ENCODE data around the gene IL18R1. TPM values are rescaled to one million over a fixed set of nuclear protein-coding genes. Genes with fewer than 3 reads are reported as not detected.
"Not testable (repeated sequence)": the region's sequence is repeated elsewhere in the genome, so short reads cannot be mapped to it uniquely, and the experiment has no call there.

The IL18R1 gene
- polyA plus RNA-seq, 1 donor (not counting 4 experiments of a cell fraction or from before 2014, with no cell fraction given), result 1.7 TPM

DNA sequence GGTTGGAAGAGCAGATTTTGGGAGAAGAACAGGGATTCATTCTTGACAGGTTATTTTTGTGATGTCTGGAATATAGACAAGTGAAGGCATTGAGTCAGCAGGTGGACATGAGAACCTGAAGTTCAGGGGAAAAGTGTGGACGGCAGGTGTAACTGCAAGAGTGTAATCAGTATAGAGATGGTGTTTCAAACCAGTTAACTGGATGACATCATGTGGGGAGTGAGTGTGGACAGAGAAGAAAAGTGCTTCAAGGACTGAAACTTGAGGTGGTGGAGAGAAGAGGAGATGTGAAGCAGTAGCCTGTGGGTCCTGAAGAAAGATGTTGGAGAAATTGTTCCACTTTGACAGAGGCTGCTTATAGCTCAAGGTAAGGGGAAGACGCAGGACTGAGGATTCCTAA is 37.2 kb upstream of the IL18R1 start:
- no peaks in the 10 kb centered on the region for H3K9me3 ChIP-seq (ENCODE audit: control insufficient read depth, low read depth, low read length)
- H3K4me2 ChIP-seq (ENCODE audit: control insufficient read depth, extremely low read depth, insufficient read depth, low read depth, low read length), result no peak overlapping the region
- no peaks in the 10 kb centered on the region for H3K36me3 ChIP-seq (ENCODE audit: control insufficient read depth in 2 of 2, extremely low read depth in 1 of 2, insufficient read depth in 2 of 2, low read length in 2 of 2)
- H3K79me2 ChIP-seq (ENCODE audit: control insufficient read depth, insufficient read depth, low read length), result no peaks in the 10 kb centered on the region
- DNase-seq (ENCODE audit: low read depth, low spot score), result no peak
- no peaks in the 10 kb centered on the region for H4K20me1 ChIP-seq (ENCODE audit: control insufficient read depth, extremely low read depth, insufficient read depth, low read length)
- H3K9me1 ChIP-seq (ENCODE audit: control insufficient read depth, extremely low read depth, insufficient read depth, low read length), result no peaks in the 10 kb centered on the region
- H3K9ac ChIP-seq (ENCODE audit: control insufficient read depth, extremely low read depth, insufficient read depth, low read length), result no peak overlapping the region
- H3K4me3 ChIP-seq (ENCODE audit: control insufficient read depth in 2 of 3, extremely low read depth in 1 of 3, insufficient read depth in 2 of 3, low read depth in 1 of 3, low read length in 3 of 3), result no peak overlapping the region
- H2AFZ ChIP-seq (ENCODE audit: control insufficient read depth, low read length), result no peak overlapping the region
- H3K27ac ChIP-seq (ENCODE audit: control insufficient read depth, insufficient read depth, low read length), result no peak overlapping the region
- no peak for TF ChIP-seq EZH2 (IDR thresholded peaks at IDR 0.05; ENCODE audit: low read length)
- TF ChIP-seq, protein P1, sequence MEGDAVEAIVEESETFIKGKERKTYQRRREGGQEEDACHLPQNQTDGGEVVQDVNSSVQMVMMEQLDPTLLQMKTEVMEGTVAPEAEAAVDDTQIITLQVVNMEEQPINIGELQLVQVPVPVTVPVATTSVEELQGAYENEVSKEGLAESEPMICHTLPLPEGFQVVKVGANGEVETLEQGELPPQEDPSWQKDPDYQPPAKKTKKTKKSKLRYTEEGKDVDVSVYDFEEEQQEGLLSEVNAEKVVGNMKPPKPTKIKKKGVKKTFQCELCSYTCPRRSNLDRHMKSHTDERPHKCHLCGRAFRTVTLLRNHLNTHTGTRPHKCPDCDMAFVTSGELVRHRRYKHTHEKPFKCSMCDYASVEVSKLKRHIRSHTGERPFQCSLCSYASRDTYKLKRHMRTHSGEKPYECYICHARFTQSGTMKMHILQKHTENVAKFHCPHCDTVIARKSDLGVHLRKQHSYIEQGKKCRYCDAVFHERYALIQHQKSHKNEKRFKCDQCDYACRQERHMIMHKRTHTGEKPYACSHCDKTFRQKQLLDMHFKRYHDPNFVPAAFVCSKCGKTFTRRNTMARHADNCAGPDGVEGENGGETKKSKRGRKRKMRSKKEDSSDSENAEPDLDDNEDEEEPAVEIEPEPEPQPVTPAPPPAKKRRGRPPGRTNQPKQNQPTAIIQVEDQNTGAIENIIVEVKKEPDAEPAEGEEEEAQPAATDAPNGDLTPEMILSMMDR (optimal IDR thresholded peaks at IDR 0.05 in 1 of 3, IDR thresholded peaks at IDR 0.05 in 1 of 3, conservative IDR thresholded peaks at IDR 0.05 in 1 of 3; ENCODE audit: extremely low read depth in 1 of 3, insufficient read depth in 2 of 3, low read length in 3 of 3), result no peak
- peaks cover 40% of the 10 kb centered on the region for H3K4me1 ChIP-seq (ENCODE audit: control insufficient read depth, extremely low read depth, insufficient read depth, low read length)
- no peaks in the 10 kb centered on the region for H3K27me3 ChIP-seq (ENCODE audit: control insufficient read depth, extremely low read depth, insufficient read depth, low read length)
- peak; percentile 32 for FAIRE-seq
- dilution Hi-C loops (cut with MboI; ENCODE audit: extremely low pct_ligation_motif_present, low sequenced_read_pairs), result no loop called here

DNA sequence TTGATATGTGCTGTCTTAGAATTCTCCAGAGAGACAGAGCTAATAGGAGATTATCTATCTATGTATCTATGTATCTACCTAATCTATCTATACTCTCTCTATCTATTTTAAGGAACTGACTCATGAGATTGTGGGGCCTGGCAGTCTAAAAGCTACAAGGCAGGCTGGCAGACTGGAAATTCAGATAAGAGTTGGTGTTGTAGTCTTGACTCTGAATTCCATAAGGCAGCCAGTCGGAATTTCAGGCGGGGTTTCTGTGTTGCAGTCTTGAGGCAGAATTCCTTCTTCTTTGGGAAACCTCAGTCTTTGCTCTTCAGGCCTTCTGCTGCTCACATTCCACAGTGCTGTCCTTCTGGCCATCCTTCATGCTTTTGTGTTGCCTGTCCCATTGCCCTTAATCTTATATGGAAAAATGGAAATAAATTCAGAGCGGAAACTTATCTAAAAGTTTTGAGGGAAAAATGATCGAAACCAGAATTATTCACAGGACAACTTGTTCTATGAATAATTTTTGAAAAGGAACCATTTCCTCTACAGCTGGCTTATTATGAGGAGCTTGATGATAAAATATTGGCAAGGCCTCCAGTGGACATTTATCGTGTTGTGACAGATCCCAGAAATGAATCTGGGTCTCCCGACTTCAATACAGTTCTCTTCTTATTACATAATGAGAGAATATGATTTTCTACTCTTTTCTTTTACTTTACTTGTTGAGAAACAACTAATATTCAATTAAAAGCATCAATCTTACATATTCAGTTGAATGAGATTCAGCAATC is 33.5 kb upstream of the IL18R1 start:
- H3K9me1 ChIP-seq (ENCODE audit: control insufficient read depth, extremely low read depth, insufficient read depth, low read length), result no peaks in the 10 kb centered on the region
- no peaks in the 10 kb centered on the region for H3K27me3 ChIP-seq (ENCODE audit: control insufficient read depth, extremely low read depth, insufficient read depth, low read length)
- dilution Hi-C loops (cut with MboI; ENCODE audit: extremely low pct_ligation_motif_present, low sequenced_read_pairs), result no loop called here
- FAIRE-seq (no peak), DNase-seq (ENCODE audit: low read depth, low spot score) (no peak)
- H3K4me1 ChIP-seq (ENCODE audit: control insufficient read depth, extremely low read depth, insufficient read depth, low read length), result peaks cover 12% of the 10 kb centered on the region
- TF ChIP-seq EZH2 (IDR thresholded peaks at IDR 0.05; ENCODE audit: low read length), result no peak
- TF ChIP-seq, protein P1 (optimal IDR thresholded peaks at IDR 0.05 in 1 of 3, IDR thresholded peaks at IDR 0.05 in 1 of 3, conservative IDR thresholded peaks at IDR 0.05 in 1 of 3; ENCODE audit: extremely low read depth in 1 of 3, insufficient read depth in 2 of 3, low read length in 3 of 3), result no peak
- no peak overlapping the region for H2AFZ ChIP-seq (ENCODE audit: control insufficient read depth, low read length)
- H3K9ac ChIP-seq (ENCODE audit: control insufficient read depth, extremely low read depth, insufficient read depth, low read length), result no peak overlapping the region
- no peak overlapping the region for H3K27ac ChIP-seq (ENCODE audit: control insufficient read depth, insufficient read depth, low read length)
- no peak overlapping the region for H3K4me3 ChIP-seq (ENCODE audit: control insufficient read depth in 2 of 3, extremely low read depth in 1 of 3, insufficient read depth in 2 of 3, low read depth in 1 of 3, low read length in 3 of 3)
- H3K4me2 ChIP-seq (ENCODE audit: control insufficient read depth, extremely low read depth, insufficient read depth, low read depth, low read length), result no peak overlapping the region
- H3K79me2 ChIP-seq (ENCODE audit: control insufficient read depth, insufficient read depth, low read length), result no peaks in the 10 kb centered on the region
- H4K20me1 ChIP-seq (ENCODE audit: control insufficient read depth, extremely low read depth, insufficient read depth, low read length), result no peaks in the 10 kb centered on the region
- H3K9me3 ChIP-seq (ENCODE audit: control insufficient read depth, low read depth, low read length), result no peaks in the 10 kb centered on the region
- H3K36me3 ChIP-seq (ENCODE audit: control insufficient read depth in 2 of 2, extremely low read depth in 1 of 2, insufficient read depth in 2 of 2, low read length in 2 of 2), result no peaks in the 10 kb centered on the region

DNA sequence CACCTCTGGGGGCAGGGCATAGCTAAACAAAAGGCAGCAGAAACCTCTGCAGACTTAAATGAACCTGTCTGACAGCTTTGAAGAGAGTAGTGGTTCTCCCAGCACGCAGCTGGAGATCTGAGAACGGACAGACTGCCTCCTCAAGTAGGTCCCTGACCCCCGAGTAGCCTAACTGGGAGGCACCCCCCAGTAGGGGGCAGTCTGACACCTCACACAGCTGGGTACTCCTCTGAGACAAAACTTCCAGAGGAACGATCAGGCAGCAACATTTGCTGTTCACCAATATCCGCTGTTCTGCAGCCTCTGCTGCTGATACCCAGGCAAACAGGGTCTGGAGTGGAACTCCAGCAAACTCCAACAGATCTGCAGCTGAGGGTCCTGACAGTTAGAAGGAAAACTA is 30.7 kb upstream of the IL18R1 start:
- H3K4me1 ChIP-seq (ENCODE audit: control insufficient read depth, extremely low read depth, insufficient read depth, low read length); H3K9me1 ChIP-seq (ENCODE audit: control insufficient read depth, extremely low read depth, insufficient read depth, low read length); H3K36me3 ChIP-seq (ENCODE audit: control insufficient read depth in 2 of 2, extremely low read depth in 1 of 2, insufficient read depth in 2 of 2, low read length in 2 of 2); H3K4me2 ChIP-seq (ENCODE audit: control insufficient read depth, extremely low read depth, insufficient read depth, low read depth, low read length); FAIRE-seq; DNase-seq (ENCODE audit: low read depth, low spot score); H3K27me3 ChIP-seq (ENCODE audit: control insufficient read depth, extremely low read depth, insufficient read depth, low read length); H2AFZ ChIP-seq (ENCODE audit: control insufficient read depth, low read length); H3K9ac ChIP-seq (ENCODE audit: control insufficient read depth, extremely low read depth, insufficient read depth, low read length); H3K79me2 ChIP-seq (ENCODE audit: control insufficient read depth, insufficient read depth, low read length); H3K9me3 ChIP-seq (ENCODE audit: control insufficient read depth, low read depth, low read length); H3K4me3 ChIP-seq (ENCODE audit: control insufficient read depth in 2 of 3, extremely low read depth in 1 of 3, insufficient read depth in 2 of 3, low read depth in 1 of 3, low read length in 3 of 3); H4K20me1 ChIP-seq (ENCODE audit: control insufficient read depth, extremely low read depth, insufficient read depth, low read length); dilution Hi-C loops (cut with MboI; ENCODE audit: extremely low pct_ligation_motif_present, low sequenced_read_pairs); H3K27ac ChIP-seq (ENCODE audit: control insufficient read depth, insufficient read depth, low read length): not testable (repeated sequence)
